Pons (tissue), 1 donor: ENCODE data around the gene OOSP3.
"Not testable (repeated sequence)": the region's sequence is repeated elsewhere in the genome, so short reads cannot be mapped to it uniquely, and the experiment has no call there.

Source experiments
- DNase-seq: peaks from one replicate; pipeline ENCODE4 v3.0.0-alpha.2; 2016; ENCODE audit warnings: low spot score

The OOSP3 gene

DNA sequence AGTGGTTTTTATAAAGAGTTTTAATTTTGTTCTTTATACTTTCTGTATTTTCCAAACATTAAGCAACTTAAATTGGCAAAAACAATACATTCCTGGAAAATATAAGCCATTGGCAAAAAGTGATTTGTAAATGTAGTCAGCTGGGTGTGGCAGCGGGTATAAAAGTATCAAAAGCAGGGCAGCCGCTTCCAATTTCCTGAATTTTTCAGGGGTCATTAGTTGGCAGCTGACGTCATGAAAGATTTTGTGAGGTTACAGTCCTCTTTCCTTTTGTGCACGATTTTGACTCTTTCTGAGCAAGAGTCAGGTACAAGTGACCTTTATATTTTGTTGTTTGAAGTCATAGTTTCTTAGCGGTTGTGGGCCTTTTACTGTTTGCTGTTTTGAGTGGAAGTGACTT lies at the start of gene OOSP3:
OOSP3 (plus strand) TSS at position 208 of the 400 bp plus-strand sequence; CDS start at position 235, 27 bp downstream.
- no peak for DNase-seq

- DNase-seq: no peak
Observed at GRCh38 chr11:59829358-59829757, 49.2 kb upstream of the OOSP3 start.

- DNase-seq: no peak
Observed at GRCh38 chr11:59833602-59834001, 45.0 kb upstream of the OOSP3 start.

DNA sequence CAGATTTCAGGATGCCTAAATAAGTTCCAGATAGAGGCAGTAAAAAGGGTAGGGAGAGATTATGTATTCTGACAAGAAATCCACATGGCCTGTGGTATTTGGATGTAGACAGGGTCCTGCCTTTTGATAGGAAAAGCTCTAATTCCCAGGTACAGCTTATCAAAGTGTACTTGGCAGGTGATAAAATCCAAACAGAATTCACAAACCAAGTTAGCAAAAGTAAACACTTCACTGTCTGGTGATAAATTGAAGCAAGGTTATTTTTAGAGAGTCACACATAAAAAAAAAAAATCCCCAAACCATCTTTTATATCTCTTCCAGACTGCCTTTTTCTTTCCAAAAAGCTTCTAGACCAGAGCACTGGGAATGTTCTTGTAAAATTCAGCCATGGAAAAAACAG lies 39.0 kb upstream of the OOSP3 start:
- no peak for DNase-seq

- DNase-seq: no peak
Observed at GRCh38 chr11:59841514-59841913, 37.1 kb upstream of the OOSP3 start.

GRCh38 chr11:59842316-59842715 lies 36.3 kb upstream of the OOSP3 start:
- no peak for DNase-seq

DNA sequence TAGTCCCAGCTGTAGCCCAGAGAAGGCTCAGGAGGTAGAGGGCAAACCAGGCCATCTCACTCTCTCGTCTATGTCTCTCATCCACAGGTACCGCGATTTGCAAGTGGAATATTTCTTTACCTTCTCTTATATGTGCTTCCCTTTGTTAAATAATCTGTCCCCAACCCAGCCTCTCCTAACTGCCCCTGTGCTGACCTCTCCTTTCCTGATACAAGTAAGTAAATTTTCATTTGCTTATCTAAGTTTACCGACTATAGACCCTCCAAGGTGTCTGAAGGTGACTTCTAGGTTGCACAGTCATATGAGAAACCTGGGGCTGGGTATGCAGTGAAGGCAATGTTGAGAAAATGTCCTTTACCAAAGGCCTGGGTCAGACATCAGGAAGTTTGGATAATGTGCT lies 33.2 kb upstream of the OOSP3 start, which contains the start of gene CBLIF:
CBLIF (minus strand) TSS at position 101 of the 400 bp plus-strand sequence; CDS start at position 55, 46 bp downstream.
- no peak for DNase-seq

DNA sequence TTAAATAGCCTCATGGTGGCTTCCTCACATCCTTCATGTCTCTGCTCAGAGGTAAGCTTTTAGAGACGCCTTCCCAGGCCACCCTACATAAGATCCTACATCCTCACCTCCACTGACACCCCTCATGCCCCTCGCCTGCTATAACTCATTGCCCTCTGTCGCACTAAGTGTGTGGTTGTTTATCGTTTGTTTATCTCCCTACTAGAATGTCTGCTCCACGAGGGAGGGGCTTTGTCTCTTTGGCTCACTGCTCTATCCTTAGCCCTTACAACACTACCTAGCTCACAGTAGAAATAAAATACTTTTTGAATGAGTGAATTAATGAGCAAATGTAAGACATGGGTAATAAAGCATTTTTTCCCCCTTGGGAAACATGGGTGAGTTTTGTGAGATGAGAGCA lies 32.0 kb upstream of the OOSP3 start:
- DNase-seq: no peak

- no peak for DNase-seq
Observed at GRCh38 chr11:59847626-59848025, 31.0 kb upstream of the OOSP3 start.

- DNase-seq: not testable (repeated sequence)
Observed at GRCh38 chr11:59848439-59848838, 30.1 kb upstream of the OOSP3 start.

DNA sequence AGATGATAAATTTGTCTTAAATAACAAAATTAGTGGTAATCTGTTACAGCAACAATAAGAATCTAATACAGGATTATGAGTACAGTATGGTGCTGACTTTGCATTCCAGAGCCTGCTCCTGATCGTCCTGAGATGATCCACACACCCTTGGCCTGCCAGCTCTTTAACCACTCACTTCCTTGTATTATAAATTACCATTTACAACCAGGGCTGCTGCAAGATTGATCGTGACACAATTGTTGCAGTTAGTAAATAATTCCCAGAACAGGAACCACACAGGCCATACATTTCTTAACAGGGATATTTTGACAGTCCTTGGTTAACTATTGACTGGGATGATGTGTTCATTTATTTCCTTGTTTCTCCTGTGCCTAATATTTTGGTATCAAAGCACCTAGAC lies 29.5 kb upstream of the OOSP3 start:
- no peak for DNase-seq

GRCh38 chr11:59849551-59849950 lies 29.0 kb upstream of the OOSP3 start:
- DNase-seq: not testable (repeated sequence)

GRCh38 chr11:59851416-59851815 lies 27.2 kb upstream of the OOSP3 start:
- DNase-seq: not testable (repeated sequence)

DNA sequence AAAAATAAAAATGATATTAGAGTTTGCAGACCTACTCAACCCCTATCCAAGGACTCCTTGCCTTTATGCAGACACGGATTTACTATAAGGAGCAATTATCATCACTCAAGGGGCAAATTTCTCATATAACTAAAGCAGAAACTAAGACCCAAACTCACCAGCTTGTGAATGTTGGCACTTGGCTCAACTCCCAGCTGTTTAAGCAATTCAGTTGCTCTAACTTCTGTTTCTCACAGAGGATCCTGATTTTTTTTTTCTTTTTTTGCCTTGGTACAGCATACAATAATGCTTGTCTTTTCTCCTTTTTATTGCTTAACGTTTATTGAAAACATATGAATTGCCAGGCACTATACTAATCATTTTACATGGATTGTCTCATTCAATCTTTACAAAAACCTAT lies 23.7 kb upstream of the OOSP3 start:
- DNase-seq: no peak

DNA sequence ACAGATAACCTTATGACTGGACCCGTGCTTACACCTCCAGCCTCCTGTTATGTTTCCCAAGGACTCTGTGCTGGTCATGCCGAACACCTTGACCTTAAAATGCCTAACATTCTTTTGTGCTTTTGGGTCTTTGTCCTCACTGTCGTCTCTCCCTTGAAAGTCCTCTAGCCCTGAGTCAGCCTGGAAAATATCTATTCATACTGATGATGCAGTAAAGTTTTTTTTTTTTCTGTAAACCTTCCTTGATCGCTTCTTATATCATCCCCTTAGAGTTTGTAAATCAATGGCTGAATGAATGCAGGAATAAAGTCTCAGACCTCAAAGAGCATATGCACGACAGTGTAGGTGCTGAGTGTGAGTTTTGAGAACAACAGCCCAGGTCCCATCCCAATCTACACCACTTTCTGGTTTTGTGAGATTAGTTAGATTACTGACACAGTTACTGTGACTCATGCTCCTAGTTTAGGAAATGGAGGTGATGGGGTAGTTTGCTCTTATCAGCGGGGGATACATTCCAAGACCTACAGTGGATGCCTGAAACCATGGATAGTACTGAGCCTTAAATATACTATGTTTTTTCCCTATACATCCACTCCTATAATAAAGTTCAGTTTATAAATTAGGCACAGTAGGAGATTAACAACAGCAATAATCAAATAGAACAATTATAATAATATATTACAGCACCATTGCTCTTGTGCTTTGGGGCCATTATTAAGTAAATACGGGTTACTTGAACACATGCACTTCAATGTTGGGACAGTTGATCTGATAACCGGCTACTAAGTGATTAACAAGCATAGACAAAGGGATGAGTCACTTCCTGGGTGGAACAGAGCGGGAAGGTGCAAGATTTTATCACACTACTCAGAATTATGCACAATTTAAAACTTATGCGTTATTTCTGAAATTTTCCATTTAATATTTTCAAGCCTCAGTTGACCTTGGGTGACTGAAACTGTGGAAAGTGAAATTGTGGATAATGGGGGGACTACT lies 20.8 kb upstream of the OOSP3 start:
- DNase-seq: no peak

GRCh38 chr11:59859673-59860072 lies 18.9 kb upstream of the OOSP3 start:
- no peak for DNase-seq

- DNase-seq: no peak
Observed at GRCh38 chr11:59862252-59862651, 16.3 kb upstream of the OOSP3 start.

GRCh38 chr11:59865031-59865430 lies 13.6 kb upstream of the OOSP3 start:
- peak; percentile 74 for DNase-seq

DNA sequence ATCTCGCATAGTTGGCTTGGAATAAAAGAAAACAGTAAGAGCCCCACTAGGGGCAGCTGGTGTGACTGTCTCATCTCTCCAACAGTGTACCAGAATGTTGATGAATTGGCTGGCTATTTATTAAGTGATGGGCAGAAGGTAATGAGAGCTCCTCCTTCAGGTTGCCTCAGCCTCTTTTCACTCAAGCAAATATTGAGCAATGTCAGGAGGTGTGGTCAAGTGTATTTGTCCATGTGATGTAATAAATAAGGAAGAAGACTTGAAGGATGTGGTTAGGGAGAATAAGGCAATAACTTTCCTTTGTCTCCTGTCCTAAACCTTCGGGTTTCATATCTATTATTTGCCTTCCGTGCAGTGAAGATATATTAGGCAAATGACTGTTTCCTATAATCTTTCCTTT lies 12.2 kb upstream of the OOSP3 start, which contains the start of gene TCN1:
TCN1 (minus strand) TSS at position 91 of the 400 bp plus-strand sequence; CDS start at position 74, 17 bp downstream.
- peak; percentile 7 for DNase-seq

GRCh38 chr11:59866836-59867235 lies 11.7 kb upstream of the OOSP3 start:
- no peak for DNase-seq

- DNase-seq: no peak
Observed at GRCh38 chr11:59867946-59868345, 10.6 kb upstream of the OOSP3 start.

DNA sequence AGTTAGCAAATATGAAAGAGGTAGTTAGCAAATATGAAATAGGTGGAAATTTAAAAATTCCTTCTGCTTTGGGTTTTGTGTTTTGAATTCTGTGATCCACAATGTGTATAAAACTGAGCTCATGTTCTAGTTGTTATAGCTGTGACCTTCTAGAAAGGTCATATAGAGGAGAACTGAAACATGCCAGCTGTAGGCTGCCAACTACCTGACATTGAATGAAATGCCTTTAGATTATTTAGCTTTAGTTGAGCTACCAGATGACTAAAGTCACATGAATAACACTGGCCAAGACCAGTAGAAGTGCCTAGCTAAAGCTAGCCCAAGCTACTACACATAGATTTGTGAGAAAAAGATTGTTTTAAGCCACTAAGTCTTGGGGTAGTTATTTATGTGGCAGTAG lies 6.5 kb upstream of the OOSP3 start:
- no peak for DNase-seq

GRCh38 chr11:59875856-59876519 lies 2.6 kb upstream of the OOSP3 start:
- no peak for DNase-seq
